GM10248 (cell line): ENCODE measurements around the gene UGT1A9.

ENCODE experiments used
- CTCF ChIA-PET: fragments of 300-600 bp; sonication (Branson Sonifier 250); formaldehyde crosslinking; extraction: SDS; loops from one replicate; lab custom pipeline; 2021; ENCODE audit warnings: antibody characterized with exemption; lab: Yijun Ruan, JAX
- POLR2A ChIA-PET: fragments of 350-650 bp; sonication (Branson Sonifier 250); formaldehyde crosslinking; extraction: SDS; loops from one replicate; lab custom pipeline; 2020; ENCODE audit warnings: antibody characterized with exemption; lab: Yijun Ruan, JAX
- DNase-seq: peaks from one replicate; pipeline ENCODE4 v3.0.0; 2012; ENCODE audit errors: extremely low spot score
- TF ChIP-seq, protein P1 (sequence below): IDR thresholded peaks from 2 replicates; pipeline ENCODE4 v1.5.1; 2012; ENCODE audit warnings: mild to moderate bottlenecking, low read depth; ENCODE audit errors: extremely low read depth, missing control alignments, control extremely low read depth

The UGT1A9 gene

DNA sequence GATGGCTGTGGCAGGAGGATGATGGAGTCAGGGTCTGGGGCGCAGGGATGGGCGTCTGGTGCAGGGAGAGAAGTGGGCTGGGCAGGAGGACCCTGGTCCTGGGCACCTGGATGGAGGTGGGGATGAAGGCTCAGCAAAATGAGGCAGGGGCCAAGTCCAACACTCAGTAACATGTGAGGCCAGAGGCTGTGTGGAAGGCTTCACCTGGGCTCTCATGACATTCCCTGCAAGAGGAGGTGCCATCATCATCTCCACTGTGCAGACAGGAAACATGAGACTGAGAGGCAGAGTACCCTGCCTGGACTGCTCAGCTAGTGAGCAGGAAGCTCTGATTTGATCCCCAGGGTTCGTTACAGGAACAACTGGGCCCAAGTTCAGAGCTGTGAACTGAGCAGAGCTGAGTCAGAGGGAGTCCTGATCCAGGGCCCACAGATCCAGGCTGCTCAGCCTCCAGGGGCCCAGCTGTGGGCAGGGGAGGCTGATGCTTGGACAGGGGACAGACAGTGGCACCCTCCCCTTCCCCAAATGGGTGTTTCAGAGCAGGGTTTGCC, 145.7 kb downstream of the UGT1A9 start:
- POLR2A ChIA-PET: no interaction called here
- TF ChIP-seq, protein P1, sequence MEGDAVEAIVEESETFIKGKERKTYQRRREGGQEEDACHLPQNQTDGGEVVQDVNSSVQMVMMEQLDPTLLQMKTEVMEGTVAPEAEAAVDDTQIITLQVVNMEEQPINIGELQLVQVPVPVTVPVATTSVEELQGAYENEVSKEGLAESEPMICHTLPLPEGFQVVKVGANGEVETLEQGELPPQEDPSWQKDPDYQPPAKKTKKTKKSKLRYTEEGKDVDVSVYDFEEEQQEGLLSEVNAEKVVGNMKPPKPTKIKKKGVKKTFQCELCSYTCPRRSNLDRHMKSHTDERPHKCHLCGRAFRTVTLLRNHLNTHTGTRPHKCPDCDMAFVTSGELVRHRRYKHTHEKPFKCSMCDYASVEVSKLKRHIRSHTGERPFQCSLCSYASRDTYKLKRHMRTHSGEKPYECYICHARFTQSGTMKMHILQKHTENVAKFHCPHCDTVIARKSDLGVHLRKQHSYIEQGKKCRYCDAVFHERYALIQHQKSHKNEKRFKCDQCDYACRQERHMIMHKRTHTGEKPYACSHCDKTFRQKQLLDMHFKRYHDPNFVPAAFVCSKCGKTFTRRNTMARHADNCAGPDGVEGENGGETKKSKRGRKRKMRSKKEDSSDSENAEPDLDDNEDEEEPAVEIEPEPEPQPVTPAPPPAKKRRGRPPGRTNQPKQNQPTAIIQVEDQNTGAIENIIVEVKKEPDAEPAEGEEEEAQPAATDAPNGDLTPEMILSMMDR: no peak
- CTCF ChIA-PET: no interaction called here
- DNase-seq: no peak

- CTCF ChIA-PET: interaction anchor here (1.1 kb wide), 1 partner anchor 39 kb away, joined by 3 read pairs; no protein-coding TSS in a partner anchor
These were observed 146.4 kb downstream of the UGT1A9 start for GRCh38 chr2:233817995-233818638.

DNA sequence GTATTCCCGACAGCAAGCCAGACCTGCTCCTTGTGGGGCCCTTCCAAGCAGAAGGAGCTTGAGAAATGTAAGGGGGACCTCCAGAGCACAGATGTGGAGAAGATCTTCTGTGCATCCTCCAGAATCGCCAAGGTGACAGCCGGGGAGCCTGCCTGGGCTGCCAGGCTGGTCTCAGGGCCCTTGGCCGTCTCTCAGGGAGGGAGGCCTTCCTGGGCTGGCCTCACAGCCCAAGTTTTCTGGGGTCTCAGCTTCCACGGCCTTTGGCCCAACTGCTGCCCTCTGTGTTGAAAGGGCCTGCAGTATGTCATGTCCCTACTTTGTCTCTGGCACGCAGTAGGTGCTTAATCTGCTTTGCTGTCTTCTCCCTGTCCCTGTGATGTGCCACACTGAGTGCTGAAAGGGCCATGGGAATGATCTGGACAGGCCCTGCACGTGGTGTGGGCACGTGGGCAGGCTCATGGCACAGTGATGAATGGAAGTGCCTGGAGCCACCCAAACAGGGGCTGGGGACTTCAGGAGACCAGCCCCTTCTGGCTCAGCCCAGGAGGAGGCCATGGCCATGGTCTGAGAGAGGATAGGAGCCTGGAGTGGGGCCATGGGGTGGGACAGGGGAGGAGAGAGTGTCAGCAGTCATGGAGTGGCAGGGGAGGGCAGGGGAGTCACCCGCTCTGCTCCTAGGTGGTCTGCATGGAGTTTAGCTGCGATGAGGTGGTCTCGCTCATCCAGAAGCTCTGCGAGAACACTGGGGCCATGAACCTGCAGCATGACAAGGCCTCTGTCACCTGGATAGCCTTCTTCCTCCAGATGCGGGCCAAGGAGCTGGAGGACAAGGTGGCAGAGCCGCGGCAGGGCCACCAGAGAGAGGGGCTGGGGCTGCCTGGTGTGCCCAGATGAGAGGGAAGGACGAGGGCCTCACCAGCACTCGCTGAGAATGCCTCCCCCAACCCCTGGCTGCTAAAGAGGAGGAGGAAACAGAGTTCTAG, 147.2 kb downstream of the UGT1A9 start:
- CTCF ChIA-PET: interaction anchor here (1.1 to 1.6 kb wide), 2 partner anchors 29 to 38 kb away, joined by 3 read pairs; no protein-coding TSS in a partner anchor
- POLR2A ChIA-PET: no interaction called here

More at GRCh38 chr2:233817995-233818638, 146.4 kb downstream of the UGT1A9 start:
- TF ChIP-seq, protein P1: no peak
- DNase-seq: no peak
- POLR2A ChIA-PET: no interaction called here

DNA sequence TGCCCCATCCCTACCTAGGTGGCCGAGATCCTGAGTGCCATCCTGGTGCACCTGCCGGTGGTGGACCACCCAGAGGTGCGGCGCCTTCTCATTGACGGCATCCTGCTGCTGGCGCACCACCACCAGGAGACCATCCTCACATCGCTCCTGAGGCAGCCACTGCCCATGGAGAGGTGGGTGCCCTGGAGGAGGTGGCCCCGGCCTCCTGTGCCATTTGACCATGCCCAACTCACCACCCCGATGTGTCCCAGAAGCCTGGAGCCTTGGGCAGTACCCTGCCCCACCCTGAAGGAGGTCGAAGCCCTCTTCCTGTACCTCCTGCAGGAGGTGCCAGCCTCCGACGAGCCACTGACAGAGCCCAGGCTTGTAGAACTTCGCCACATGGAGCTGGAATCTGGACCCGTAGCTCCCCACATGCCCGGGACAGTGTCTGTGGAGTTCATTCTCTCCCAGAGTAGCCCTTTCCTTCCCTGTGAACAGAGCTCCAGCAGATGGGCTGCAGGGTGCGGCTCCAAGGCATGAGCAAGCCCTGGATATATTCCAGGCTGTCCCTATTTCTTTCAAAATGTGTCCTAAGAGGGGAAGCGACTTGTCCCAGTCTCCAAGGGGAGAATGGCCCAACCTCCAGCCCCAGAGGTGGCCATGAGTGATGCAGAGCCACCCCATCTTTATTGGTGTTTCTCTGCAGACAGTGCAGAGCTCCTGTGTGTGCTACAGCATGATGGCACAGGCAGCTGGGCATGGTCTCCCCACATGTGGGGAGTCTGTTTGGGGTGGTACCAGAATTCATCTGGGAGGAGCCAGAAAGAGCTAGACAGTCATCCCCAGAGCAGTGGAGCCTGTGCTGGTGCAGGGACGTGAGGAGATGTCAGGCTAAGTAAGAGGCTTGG, 148.4 kb downstream of the UGT1A9 start:
- no peak for DNase-seq
- POLR2A ChIA-PET: no interaction called here
- CTCF ChIA-PET: interaction anchor here (1.6 kb wide), 1 partner anchor 30 kb away, joined by 3 read pairs; no protein-coding TSS in a partner anchor
- TF ChIP-seq, protein P1: no peak

More for the DNA sequence above, 147.2 kb downstream of the UGT1A9 start:
- TF ChIP-seq, protein P1: no peak
- no peak for DNase-seq

GRCh38 chr2:233820774-233821105, 149.0 kb downstream of the UGT1A9 start:
- POLR2A ChIA-PET: no interaction called here
- no peak for DNase-seq
- TF ChIP-seq, protein P1: no peak
- CTCF ChIA-PET: interaction anchor here (1.6 kb wide), 1 partner anchor 31 kb away, joined by 3 read pairs; no protein-coding TSS in a partner anchor

- POLR2A ChIA-PET: no interaction called here
- DNase-seq: no peak
- TF ChIP-seq, protein P1: no peak
- CTCF ChIA-PET: no interaction called here
These were observed 149.5 kb downstream of the UGT1A9 start for GRCh38 chr2:233821196-233821595.
